Posterior cingulate gyrus (tissue), 11 donors: ENCODE measurements around the gene WIPI1.

Source experiments
- DNase-seq, 10 donors: peaks; one replicate each; pipeline versions ENCODE4 v3.0.0 to v3.0.0-alpha.2; 2020 to 2021; ENCODE audit warnings: mixed read lengths in 3 of 10
- intact Hi-C: fragments of 100-400 bp; cut with DNase I; formaldehyde crosslinking; loops from one replicate; pipeline ENCODE4 v1.15.1; 2023

Gene WIPI1

DNA sequence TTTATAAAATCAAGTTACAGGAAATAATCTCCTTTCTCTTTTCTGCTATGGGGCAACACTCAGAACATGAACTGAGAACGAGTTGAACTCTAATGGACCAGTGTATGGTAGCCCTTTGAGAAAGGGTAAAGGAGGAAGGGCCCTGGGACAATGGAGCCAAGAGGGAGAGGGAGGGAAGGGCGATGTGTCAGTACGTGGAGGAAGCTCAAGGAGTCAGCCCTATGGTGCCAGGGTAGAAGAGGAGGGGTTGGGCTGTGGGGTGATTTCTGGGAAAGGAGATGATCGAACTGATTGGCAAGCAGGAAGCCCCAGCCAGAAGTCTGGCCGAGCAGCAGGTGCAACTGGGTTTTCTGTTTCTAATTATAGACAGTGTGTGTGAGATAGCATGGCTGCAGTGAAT, 4.3 kb upstream of the WIPI1 start:
- DNase-seq: no peak
- intact Hi-C loops: no loop called here

DNA sequence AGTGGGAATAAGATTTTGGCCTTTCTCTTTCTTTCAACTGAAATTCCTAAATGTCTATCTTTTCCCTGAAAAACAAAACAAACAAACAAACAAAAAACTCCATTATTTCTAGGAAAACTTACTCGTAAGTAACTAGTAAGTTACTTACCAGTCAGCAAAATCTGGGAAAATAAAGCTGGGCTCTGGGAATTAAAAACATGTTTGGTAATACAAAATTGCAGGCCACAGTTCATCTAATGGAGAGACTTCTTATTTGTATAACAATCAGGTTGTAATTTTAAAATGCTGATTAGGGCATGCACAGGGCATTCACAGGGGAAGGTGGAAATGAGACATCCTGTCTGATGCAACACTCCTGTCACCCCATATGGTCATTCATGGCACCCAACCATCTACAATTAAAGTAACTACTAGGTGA, 3.8 kb upstream of the WIPI1 start:
- no peak for DNase-seq
- intact Hi-C loops: no loop called here

DNA sequence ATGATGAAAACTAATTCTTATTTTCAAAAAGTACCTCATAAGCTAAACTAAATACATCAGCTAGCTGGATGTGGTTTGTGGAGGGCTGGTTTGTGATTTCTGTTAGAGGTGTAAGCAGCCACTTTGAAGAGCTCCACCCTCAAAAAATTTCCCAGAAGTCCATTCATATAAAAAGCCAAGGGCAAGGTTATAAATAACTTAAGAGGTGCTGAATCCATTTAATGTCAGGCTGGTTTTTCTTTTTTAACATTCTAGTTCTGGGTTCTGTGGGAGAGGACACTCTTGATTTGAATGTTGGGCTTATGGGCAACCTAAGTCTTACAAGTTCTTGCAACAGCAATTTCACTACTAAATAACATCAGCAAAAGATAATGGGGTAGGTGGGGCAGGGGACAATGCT, 3.4 kb upstream of the WIPI1 start:
- intact Hi-C loops: no loop called here
- DNase-seq: no peak

DNA sequence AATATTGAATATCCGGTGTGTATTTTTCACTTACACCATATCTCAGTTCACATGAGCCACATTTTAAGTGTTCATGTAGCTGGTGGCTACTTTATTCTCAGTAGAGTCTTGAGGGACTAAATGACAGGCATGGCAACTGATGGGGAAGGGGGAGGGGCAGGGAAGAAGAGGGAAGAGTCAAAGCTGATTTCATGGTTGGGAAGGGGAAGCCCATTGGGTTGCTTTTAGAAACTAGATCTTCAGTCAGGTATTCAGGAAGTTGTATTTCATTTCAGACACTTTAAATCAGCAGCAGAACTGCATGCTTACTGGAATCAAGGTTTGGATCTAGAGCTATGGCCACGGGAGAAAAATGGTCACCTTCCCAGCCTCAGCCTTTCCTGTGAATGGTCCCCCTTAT, 2.9 kb upstream of the WIPI1 start:
- no peak for DNase-seq
- intact Hi-C loops: no loop called here

DNA sequence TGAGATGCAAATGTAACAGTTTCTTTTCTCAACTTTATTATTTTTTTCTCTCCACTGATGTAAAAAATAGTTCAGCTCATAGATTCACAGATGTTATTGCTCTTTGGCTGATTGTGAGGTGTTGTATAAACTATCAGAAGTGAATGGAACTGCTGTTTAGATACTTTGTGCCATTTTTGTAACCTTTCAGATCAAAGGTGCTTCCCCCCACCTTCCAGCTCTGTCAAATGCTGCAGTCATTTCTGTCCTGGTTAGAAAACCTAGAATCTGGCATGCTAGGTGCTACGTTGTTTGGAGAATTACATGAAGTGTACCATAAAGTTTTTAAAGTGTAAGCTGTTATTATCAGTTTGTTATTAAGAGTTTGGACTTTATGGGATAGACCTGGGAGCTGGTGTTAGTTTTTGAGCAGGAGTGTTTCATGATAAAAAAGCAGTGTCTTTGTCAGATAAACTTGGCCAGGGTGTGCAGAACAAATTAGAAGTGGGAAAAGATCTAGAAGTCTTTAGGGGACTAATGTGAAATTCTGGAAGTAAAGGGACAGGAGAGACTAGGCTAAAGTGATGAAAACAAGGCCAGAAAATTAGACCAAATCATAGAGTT, 1.8 kb upstream of the WIPI1 start:
- no peak for DNase-seq
- intact Hi-C loops: loop anchor here (5.0 kb wide), 1 partner anchor 53 kb away; the partner anchor contains the start of gene PRKAR1A

GRCh38 chr17:68458260-68459036, 1.2 kb upstream of the WIPI1 start:
- DNase-seq: no peak
- intact Hi-C loops: loop anchor here (5.0 kb wide), 1 partner anchor 54 kb away; the partner anchor contains the start of gene PRKAR1A

- intact Hi-C loops: loop anchor here (2.0 to 5.0 kb wide), 2 partner anchors 55 to 209 kb away; partner anchors contain the start of genes AMZ2 and PRKAR1A
- peak; percentile 97 to 100 (median 99) for DNase-seq
These were observed 403 bp upstream of the WIPI1 start for GRCh38 chr17:68457539-68458259.

DNA sequence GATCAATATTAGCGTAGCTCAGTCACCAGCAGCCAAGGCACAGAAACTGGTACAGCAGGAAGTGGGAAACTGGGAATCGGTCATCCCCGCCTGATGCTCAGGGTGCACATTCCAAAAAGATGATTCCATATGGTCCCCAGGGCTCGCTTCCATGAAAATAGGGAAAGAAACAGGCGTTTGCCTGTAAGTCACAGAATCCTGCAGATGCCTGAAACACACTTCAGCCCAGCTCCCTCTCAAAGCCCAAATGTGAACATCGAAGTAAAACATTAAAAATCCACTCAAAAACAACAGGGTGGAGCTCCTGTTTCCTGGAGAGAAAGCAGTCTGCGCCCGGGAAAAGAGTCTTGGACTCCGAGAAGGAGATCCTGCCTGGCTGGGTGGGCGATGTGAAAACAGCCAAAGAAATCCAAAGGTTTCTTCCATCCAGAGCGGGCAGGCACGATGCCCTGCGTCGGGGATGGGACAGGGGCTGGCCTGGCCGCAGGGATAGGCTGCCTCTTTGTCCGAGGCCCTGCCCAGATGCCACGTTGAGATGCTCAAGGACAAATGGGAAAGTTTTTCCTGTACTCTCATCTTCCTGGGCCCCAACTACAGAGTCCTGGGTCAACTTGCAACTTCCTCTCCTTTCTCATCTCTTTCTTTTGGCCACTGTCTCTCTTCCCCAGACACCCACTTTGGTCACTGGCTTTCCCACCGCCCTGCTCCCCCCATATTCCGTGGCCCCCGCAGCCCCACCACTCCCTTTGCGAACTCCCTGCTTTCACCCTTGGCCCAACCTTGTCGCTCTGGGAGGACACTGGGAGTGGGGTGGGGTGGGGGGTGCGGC, 743 bp downstream of the WIPI1 start:
- DNase-seq: peak; percentile 38 to 95 (median 66)
- intact Hi-C loops: loop anchor here (2.0 to 5.0 kb wide), 2 partner anchors 56 to 208 kb away; partner anchors contain the start of genes AMZ2 and PRKAR1A

DNA sequence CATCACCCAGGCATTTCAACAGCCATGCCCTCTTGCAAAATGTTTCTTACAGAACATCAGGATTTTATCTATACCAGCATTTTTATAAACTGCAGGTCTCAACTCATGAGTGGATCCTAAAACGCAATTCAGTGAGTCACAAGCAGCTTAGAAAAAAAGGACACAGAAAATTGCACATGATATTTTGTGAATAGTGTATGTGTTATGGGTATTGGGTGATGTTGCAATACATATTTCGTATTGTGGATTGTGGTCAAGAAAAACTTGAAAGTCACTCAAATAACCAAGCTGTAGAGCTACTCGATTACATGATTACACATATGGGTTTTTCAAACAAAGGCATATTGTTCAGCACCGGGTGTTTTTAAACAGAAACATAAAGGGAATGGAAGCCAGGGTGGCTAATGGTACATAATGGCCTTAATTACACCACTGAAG, 1.4 kb downstream of the WIPI1 start:
- intact Hi-C loops: loop anchor here (2.0 to 5.0 kb wide), 2 partner anchors 56 to 207 kb away; partner anchors contain the start of genes AMZ2 and PRKAR1A
- DNase-seq: no peak

DNA sequence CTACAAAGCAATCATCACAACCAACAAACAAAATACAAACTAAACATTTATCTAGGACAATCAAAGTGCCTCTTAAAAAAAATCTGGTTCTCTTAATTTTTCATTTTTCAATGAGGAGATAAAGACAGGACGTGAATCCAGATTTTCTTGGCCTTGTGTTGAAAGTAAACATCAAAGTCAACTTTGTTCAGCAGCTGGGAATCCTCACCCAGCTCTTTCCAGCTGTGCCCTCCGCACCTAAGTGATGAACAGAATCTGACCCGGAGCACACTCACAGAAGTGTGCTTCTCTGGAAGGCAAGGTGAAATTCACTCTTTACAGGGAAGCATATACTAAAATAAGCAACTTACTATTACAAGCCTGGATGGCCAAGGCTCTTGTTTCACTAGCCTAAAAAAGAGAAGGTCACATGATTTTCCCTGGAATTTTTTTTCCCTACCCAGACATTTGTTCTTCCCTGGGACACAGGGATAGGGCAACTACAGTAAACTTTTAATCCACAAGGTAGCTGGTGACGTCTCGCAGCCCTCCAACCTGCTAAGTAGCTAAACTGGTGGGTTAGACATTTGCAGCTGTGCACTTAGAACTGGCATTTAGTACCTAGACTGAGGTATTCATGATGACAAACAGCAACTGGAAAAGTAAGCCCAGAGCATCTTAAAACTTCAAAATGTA, 3.2 kb downstream of the WIPI1 start:
- DNase-seq: no peak
- intact Hi-C loops: no loop called here

DNA sequence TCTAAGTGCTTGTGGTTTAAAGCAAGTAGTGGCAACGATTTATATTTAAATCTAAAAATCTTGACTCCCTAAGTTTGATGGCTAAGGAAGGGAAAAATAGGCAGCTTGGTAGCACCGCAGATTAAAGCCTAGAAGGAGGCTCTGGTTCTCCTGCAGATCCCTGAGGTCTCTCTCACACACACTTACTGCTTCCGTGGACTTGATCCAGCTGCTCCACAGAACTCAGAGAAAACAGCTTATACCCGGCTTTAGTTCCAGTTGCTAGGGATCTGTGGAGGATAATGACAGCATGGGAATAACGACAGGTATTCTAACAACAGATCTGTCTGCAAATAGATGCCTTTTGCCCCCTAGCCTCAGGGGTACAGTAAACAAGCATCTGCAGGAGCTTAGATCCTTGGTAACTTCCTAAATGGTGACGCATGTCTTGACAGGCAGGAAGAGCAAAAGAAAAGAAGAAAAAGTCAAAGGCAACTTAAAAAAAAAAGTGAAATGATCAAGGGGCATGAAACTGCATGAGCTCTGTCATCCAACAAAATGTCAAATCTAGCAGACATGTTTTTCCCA, 4.5 kb downstream of the WIPI1 start:
- no peak for DNase-seq
- intact Hi-C loops: no loop called here

DNA sequence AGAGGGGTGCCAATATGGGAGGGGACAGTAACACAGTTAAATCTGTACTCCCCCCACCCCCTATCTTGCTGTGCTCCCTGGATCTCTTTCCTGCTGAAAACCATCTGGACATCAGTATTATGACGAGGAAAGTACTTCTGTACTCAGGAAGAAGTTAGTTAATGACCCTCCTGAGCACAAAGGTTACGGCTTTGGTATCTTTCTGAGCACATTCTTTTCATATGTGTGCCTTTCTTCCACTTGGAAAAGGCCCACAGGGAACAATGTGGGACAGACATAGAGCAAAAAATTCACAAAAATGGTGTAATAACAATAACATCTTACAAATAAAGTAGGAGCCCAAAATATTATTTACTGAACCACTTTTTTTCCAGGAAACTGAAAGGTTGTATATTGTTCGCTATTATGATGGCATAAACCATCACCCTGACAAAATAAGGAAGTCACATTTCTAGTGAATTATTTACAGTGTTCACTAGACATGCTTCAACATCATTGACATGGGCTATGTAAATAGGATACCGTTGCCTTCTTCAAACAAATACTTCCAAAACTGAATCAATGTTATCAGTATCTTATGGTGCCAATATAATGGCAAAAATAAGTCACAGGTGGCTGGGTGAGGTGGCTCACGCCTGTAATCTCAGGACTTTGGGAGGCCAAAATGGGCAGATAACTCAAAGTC, 5.5 kb downstream of the WIPI1 start:
- DNase-seq: no peak
- intact Hi-C loops: no loop called here

- intact Hi-C loops: no loop called here
- no peak for DNase-seq
These were observed 6.5 kb downstream of the WIPI1 start for GRCh38 chr17:68450801-68451200.

DNA sequence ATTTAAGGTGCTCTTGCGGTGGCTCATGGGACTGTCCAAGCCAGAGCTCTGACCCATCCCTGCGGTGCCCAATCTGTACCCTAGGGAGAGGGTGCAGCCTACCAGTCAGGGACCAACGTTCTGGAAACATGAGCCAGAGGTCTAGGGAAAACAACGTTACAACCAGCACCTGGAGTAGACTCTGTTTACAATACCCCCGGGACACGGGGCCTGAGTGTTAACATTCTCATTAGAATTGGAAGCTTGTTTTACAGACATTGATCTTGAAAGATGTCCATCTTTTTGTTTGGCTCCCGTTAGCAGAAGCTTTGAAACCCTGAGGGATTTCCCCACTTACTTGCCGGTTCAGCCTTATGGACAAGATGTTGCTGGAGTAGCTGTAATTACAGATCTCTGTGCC, 6.9 kb downstream of the WIPI1 start:
- DNase-seq: no peak
- intact Hi-C loops: no loop called here

- intact Hi-C loops: no loop called here
- DNase-seq: no peak
These were observed 8.1 kb downstream of the WIPI1 start for GRCh38 chr17:68449021-68449739.

- DNase-seq: no peak
- intact Hi-C loops: no loop called here
These were observed 10.7 kb downstream of the WIPI1 start for GRCh38 chr17:68446626-68447041.

DNA sequence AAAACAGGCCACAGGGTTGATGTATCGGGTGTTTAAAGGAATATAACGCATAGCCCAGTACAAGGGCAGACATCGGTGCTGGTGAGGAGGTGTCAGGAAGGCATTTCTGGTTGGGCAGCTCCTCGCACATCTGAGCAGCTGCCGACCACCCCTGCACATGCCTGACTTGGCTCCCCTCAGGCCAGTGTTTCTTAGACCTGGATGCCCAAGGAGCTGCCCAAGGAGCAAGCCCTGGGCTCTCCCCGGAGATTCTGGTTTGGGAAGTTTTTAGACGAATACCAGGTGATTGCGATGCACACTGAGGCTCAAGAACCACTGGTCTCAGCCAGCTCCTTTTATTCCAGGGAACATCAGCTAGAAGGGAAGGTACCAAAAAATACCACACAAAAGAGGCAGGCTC, 11.6 kb downstream of the WIPI1 start:
- intact Hi-C loops: no loop called here
- DNase-seq: no peak

- intact Hi-C loops: no loop called here
- no peak for DNase-seq
These were observed 13.3 kb downstream of the WIPI1 start for GRCh38 chr17:68443972-68444464.
